K562 (cell line): ENCODE results near the gene KIAA0319L. TPM values are rescaled to one million over a fixed set of nuclear protein-coding genes. Genes with fewer than 3 reads are reported as not detected.

Source experiments
- CBFA2T2 ChIP-seq: fragments of 450-650 bp; conservative IDR thresholded peaks from 2 replicates; pipeline ENCODE4 v1.6.1; 2017; ENCODE audit warnings: mild to moderate bottlenecking
- CBX1 ChIP-seq: sonication (generic); IDR thresholded peaks from 2 replicates; pipeline ENCODE4 v1.6.1; 2016; ENCODE audit warnings: antibody characterized with exemption, low read depth, mild to moderate bottlenecking
- CBX3 ChIP-seq, 2 experiments: IDR thresholded peaks; 1 replicate in 1 of 2; 2 replicates in 1 of 2; pipeline ENCODE4 v1.6.1; 2012; ENCODE audit warnings: inconsistent platforms in 2 of 2, low read length in 2 of 2, borderline replicate concordance in 1 of 2, control low read depth in 1 of 2
- E2F3 ChIP-seq: fragments of 250-450 bp; sonication (Bioruptor Pico); IDR thresholded peaks from 2 replicates; pipeline ENCODE4 v1.4.0; 2020; ENCODE audit warnings: mild to moderate bottlenecking
- GMEB1 ChIP-seq: fragments of 250-450 bp; sonication (Bioruptor Pico); IDR thresholded peaks from 2 replicates; pipeline ENCODE4 v1.4.0; 2020; ENCODE audit warnings: mild to moderate bottlenecking
- HDGF ChIP-seq: fragments of 450-650 bp; IDR thresholded peaks from 2 replicates; pipeline ENCODE4 v1.6.1; 2016
- HNRNPUL1 ChIP-seq: fragments of 200-400 bp; formaldehyde crosslinking; IDR thresholded peaks from 2 replicates; pipeline ENCODE4 v1.6.1; 2017; ENCODE audit warnings: low read length
- KDM1A ChIP-seq, 2 experiments: fragments of 450-650 bp; IDR thresholded peaks; 2 replicates each; pipeline ENCODE4 v1.6.1; 2016; ENCODE audit warnings: mild to moderate bottlenecking in 2 of 2
- LCOR ChIP-seq: sonication (generic); formaldehyde crosslinking; IDR thresholded peaks from 2 replicates; pipeline ENCODE4 v1.8.0; 2022; ENCODE audit warnings: mild to moderate bottlenecking, missing genetic modification reagents
- MYNN ChIP-seq, 2 experiments: sonication (generic); formaldehyde crosslinking in 1 of 2; IDR thresholded peaks; 2 replicates each; pipeline versions ENCODE4 v1.5.0 to v1.6.1; 2016 to 2020; ENCODE audit warnings: antibody characterized with exemption in 1 of 2, missing genetic modification reagents in 1 of 2
- RAD21 ChIP-seq, 2 experiments: fragments of 250-450 bp in 1 of 2; fragments of 450-650 bp in 1 of 2; sonication (Bioruptor Pico) in 1 of 2; formaldehyde crosslinking in 1 of 2; IDR thresholded peaks in 1 of 2; conservative IDR thresholded peaks in 1 of 2; 2 replicates each; pipeline versions ENCODE4 v1.4.0 to v1.8.0; 2020 to 2022; ENCODE audit warnings: mild to moderate bottlenecking in 2 of 2, moderate library complexity in 1 of 2
- RBFOX2 ChIP-seq: fragments of 200-400 bp; formaldehyde crosslinking; IDR thresholded peaks from 2 replicates; pipeline ENCODE4 v1.6.1; 2017; ENCODE audit warnings: low read depth, mild to moderate bottlenecking, low read length, moderate library complexity
- RBM25 ChIP-seq: fragments of 200-400 bp; formaldehyde crosslinking; IDR thresholded peaks from 2 replicates; pipeline ENCODE4 v1.6.1; 2018; ENCODE audit warnings: low read length, low read depth, moderate library complexity; ENCODE audit not compliant: severe bottlenecking
- RBM39 ChIP-seq: fragments of 200-400 bp; formaldehyde crosslinking; optimal IDR thresholded peaks from 2 replicates; pipeline ENCODE3; 2018; ENCODE audit warnings: low read depth, low read length
- SMAD1 ChIP-seq: fragments of 150-350 bp; IDR thresholded peaks from 2 replicates; pipeline ENCODE4 v1.6.1; 2014; ENCODE audit warnings: low read length, low read depth; ENCODE audit not compliant: partially characterized antibody
- TAL1 ChIP-seq: fragments of 450-650 bp; IDR thresholded peaks from 2 replicates; pipeline ENCODE4 v1.6.1; 2016; ENCODE audit warnings: mild to moderate bottlenecking
- TBP ChIP-seq: optimal IDR thresholded peaks from 2 replicates; pipeline ENCODE3; 2011; ENCODE audit warnings: low read depth, low read length, improper control_type of control experiment
- ZBTB33 ChIP-seq: sonication (generic); formaldehyde crosslinking; IDR thresholded peaks from 2 replicates; pipeline ENCODE4 v1.8.1; 2023; ENCODE audit warnings: mild to moderate bottlenecking, missing genetic modification reagents
- ZEB2 ChIP-seq: fragments of 450-650 bp; IDR thresholded peaks from 2 replicates; pipeline ENCODE4 v1.6.1; 2016
- ZNF77 ChIP-seq: fragments of 250-450 bp; sonication (Bioruptor Pico); IDR thresholded peaks from 2 replicates; pipeline ENCODE4 v1.5.0; 2020
- polyA plus RNA-seq, 8 experiments: library from polyadenylated mRNA; depleted of rRNA in 4 of 8; stranded (reverse) in 5 of 8; unstranded in 3 of 8; fragments of >200 nt; fragmentation: Nextera tagmentation in 2 of 8; fragmentation: Illumina TruSeq in 1 of 8; extraction: Ambion mirVana in 2 of 8; extraction: Trizol in 1 of 8; gene quantifications; 2 replicates each; pipeline versions ENCODE4 v1.2.1 to v1.2.3, GENCODE V29; 2011 to 2014; ENCODE audit warnings: inconsistent platforms in 1 of 8, missing spikeins in 1 of 8
- total RNA-seq, 7 experiments: library from RNA; depleted of rRNA in 6 of 7; stranded (reverse); fragments of >200 nt in 6 of 7; fragmentation: Illumina TruSeq in 2 of 7; extraction: Trizol in 2 of 7; gene quantifications; 2 replicates each; pipeline versions ENCODE4 v1.2.1 to v1.2.3, GENCODE V29; 2011 to 2021; ENCODE audit warnings: low replicate concordance in 1 of 7
- TF ChIP-seq, protein P1 (sequence below): sonication (generic); formaldehyde crosslinking; IDR thresholded peaks from 2 replicates; pipeline ENCODE4 v1.9.0; 2022; ENCODE audit warnings: mild to moderate bottlenecking, missing genetic modification reagents
- TF ChIP-seq, protein P2 (sequence below): fragments of 250-450 bp; sonication (Bioruptor Pico); IDR thresholded peaks from 2 replicates; pipeline ENCODE4 v1.5.0; 2021; ENCODE audit warnings: mild to moderate bottlenecking, moderate library complexity

The KIAA0319L gene
- total and polyA plus RNA-seq, 9 of the 15 experiments (the other 6 are each of a cell fraction or from before 2014, with no cell fraction given), result 2.4 to 51.7 (median 27.4) TPM

DNA sequence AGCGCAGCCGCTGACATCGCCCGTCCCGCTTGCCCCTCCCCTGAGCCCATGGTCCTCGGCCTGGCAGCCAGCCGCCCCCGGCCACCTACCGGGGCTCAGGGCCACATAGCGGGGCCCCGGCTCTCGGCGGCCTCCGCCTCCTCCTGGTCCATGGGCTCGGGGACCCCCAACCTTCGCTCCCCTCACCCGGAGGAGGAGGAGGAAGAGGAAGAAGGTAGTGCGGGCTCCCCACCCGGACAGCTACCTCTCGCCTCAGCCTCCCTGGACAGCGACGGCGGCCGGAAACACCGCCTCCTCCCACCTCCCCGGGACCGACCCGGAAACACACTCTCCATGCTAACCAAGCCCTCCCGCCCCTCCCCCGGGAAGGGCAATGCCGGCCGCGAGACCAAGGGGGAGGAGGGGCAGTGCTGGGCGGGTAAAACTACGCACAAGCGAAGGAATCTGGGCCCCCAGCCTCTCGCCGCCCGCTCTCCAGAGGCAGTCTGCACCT is at the start of gene KIAA0319L (continued):
- peak; percentile 93 for TF ChIP-seq RBFOX2
- no peak for TF ChIP-seq RBM39
- peak in 1 of 2 experiments; percentile 41; a peak in 2 of 4 replicates for TF ChIP-seq RAD21 (CRISPR knock-in tag; conservative IDR thresholded peaks at IDR 0.05 in 1 of 2, IDR thresholded peaks at IDR 0.05 in 1 of 2)
- no peak for TF ChIP-seq TAL1
- no peak for TF ChIP-seq HNRNPUL1
- TF ChIP-seq CBX3 (IDR thresholded peaks at IDR 0.05; ENCODE audit: borderline replicate concordance in 1 of 2, low read length in 2 of 2), result peak in 1 of 2 experiments; percentile 25; a peak in 1 of 3 replicates
- no peak for TF ChIP-seq MYNN (IDR thresholded peaks at IDR 0.05)
- TF ChIP-seq MYNN (CRISPR knock-in tag; IDR thresholded peaks at IDR 0.05), result no peak
- no peak for TF ChIP-seq E2F3 (CRISPR knock-in tag)
- peak; percentile 37; the same call in 1 of the 2 replicates for TF ChIP-seq LCOR (CRISPR knock-in tag)
- TF ChIP-seq CBFA2T2, result no peak
- TF ChIP-seq ZNF77 (CRISPR knock-in tag), result no peak
- peak; percentile 43; the same call in 1 of the 2 replicates for TF ChIP-seq HDGF
- peak; percentile 56 for TF ChIP-seq SMAD1
- TF ChIP-seq GMEB1 (CRISPR knock-in tag), result no peak
- TF ChIP-seq, protein P1, sequence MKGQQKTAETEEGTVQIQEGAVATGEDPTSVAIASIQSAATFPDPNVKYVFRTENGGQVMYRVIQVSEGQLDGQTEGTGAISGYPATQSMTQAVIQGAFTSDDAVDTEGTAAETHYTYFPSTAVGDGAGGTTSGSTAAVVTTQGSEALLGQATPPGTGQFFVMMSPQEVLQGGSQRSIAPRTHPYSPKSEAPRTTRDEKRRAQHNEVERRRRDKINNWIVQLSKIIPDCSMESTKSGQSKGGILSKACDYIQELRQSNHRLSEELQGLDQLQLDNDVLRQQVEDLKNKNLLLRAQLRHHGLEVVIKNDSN (CRISPR knock-in tag), result no peak
- no peak for TF ChIP-seq KDM1A (IDR thresholded peaks at IDR 0.05)
- TF ChIP-seq, protein P2, sequence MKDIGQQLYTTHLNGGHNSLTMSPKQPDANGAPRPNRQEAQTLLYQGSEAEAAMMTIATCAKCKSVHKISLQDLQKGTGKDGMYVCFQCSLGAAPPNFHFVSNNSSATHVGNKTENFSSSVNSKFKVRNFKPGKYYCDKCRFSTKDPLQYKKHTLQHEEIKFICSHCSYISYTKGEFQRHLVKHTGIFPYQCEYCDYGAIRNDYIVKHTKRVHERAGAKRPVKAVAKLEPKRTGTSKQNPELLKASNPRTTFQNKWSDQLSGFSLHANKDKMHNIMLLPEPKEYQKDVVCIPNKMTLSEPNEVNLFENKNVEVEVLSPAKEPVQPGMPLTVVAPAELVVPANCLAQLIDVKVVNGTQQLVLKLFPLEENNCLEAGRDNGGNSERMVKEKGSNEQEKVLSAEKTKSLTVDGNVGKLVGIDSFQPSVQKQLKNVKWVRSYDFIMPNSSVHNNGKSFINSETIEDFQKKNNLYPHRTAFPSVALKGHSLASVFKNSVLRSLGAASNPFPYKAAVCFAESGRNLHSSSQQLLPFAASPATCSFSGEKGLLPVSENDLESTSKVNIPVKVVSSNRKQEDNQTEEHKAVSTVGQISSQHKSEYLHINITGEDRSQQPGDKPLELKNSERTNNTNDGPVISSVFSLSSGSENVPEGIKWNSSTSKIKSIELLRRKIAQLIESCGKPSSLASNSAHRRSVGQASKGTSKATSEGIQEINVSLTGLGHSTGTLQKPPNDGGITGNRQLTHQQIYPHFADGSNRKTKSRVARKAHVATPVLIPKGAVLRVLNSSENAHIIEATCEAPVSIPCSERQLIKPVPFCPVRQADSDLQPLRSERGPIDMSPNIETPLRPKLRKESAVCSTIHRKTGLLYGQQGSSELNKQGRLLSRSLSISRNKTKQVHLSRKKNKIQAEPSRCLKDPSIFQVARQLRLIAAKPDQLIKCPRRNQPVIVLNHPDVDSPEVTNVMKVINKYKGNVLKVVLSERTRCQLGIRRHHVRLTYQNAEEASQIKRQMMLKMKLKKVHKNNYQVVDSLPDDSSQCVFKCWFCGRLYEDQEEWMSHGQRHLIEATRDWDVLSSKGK (CRISPR knock-in tag), result no peak
- peak; percentile 86 for TF ChIP-seq ZEB2
- no peak for TF ChIP-seq RBM25
- TF ChIP-seq CBX1, result peak; percentile 19; the same call in 1 of the 2 replicates
- TF ChIP-seq TBP, result no peak
- peak; percentile 39; the same call in 1 of the 2 replicates for TF ChIP-seq ZBTB33 (CRISPR knock-in tag)
